Measurements from ENCODE around the gene NTN4. TPM values are rescaled to one million over a fixed set of nuclear protein-coding genes. Genes with fewer than 3 reads are reported as not detected.
"Not testable (repeated sequence)": the region's sequence is repeated elsewhere in the genome, so short reads cannot be mapped to it uniquely, and the experiment has no call there.

The NTN4 gene
- total RNA-seq, 1 donor from 2014 or later, result 136 TPM

- Histone ChIP-seq H3K4me1 (no peaks in the 10 kb centered on the region), H3K4me3 (no peak overlapping the region), H3K9me3 (no peaks in the 10 kb centered on the region), H3K36me3 (peaks cover 4% of the 10 kb centered on the region), H3K27ac (no peak overlapping the region), H3K27me3 (no peaks in the 10 kb centered on the region)
- DNase-seq, result no peak
- intact Hi-C loops (cut with DNase I), result no loop called here
- no peak for TF ChIP-seq CTCF (IDR thresholded peaks at IDR 0.05)
- no peak for ATAC-seq
These were observed 107.1 kb downstream of the NTN4 start for GRCh38 chr12:95683418-95683817.

GRCh38 chr12:95681210-95681765 is 109.3 kb downstream of the NTN4 start:
- H3K9me3 ChIP-seq, result no peaks in the 10 kb centered on the region
- H3K4me1 ChIP-seq, result no peaks in the 10 kb centered on the region
- no peak overlapping the region for H3K4me3 ChIP-seq
- no peak for TF ChIP-seq CTCF (IDR thresholded peaks at IDR 0.05)
- H3K27me3 ChIP-seq, result no peaks in the 10 kb centered on the region
- intact Hi-C loops (cut with DNase I), result no loop called here
- ATAC-seq (no peak), DNase-seq (no peak)
- peaks cover 4% of the 10 kb centered on the region for H3K36me3 ChIP-seq
- no peak overlapping the region for H3K27ac ChIP-seq

GRCh38 chr12:95678684-95679083 is 111.9 kb downstream of the NTN4 start:
- Histone ChIP-seq H3K27me3 (no peaks in the 10 kb centered on the region), H3K27ac (no peak overlapping the region), H3K9me3 (no peaks in the 10 kb centered on the region), H3K4me3 (no peak overlapping the region), H3K4me1 (no peaks in the 10 kb centered on the region), H3K36me3 (peaks cover 4% of the 10 kb centered on the region)
- ATAC-seq (no peak), DNase-seq (no peak)
- intact Hi-C loops (cut with DNase I), result no loop called here
- TF ChIP-seq CTCF (IDR thresholded peaks at IDR 0.05), result no peak

GRCh38 chr12:95677782-95678181 is 112.8 kb downstream of the NTN4 start:
- DNase-seq; H3K4me1 ChIP-seq; H3K27me3 ChIP-seq; intact Hi-C loops (cut with DNase I); H3K9me3 ChIP-seq; H3K36me3 ChIP-seq; H3K4me3 ChIP-seq; ATAC-seq; H3K27ac ChIP-seq: not testable (repeated sequence)

- Histone ChIP-seq H3K9me3 (no peaks in the 10 kb centered on the region), H3K36me3 (no peaks in the 10 kb centered on the region), H3K27me3 (no peaks in the 10 kb centered on the region), H3K27ac (no peak overlapping the region), H3K4me3 (no peak overlapping the region), H3K4me1 (no peaks in the 10 kb centered on the region)
- intact Hi-C loops (cut with DNase I), result no loop called here
- TF ChIP-seq CTCF (IDR thresholded peaks at IDR 0.05), result no peak
- ATAC-seq (no peak), DNase-seq (no peak)
These were observed 115.9 kb downstream of the NTN4 start for GRCh38 chr12:95674631-95675030.

- Histone ChIP-seq H3K27me3 (no peaks in the 10 kb centered on the region), H3K4me1 (no peaks in the 10 kb centered on the region), H3K27ac (no peak overlapping the region), H3K4me3 (no peak overlapping the region), H3K9me3 (no peaks in the 10 kb centered on the region), H3K36me3 (no peaks in the 10 kb centered on the region)
- intact Hi-C loops (cut with DNase I), result no loop called here
- DNase-seq (no peak), ATAC-seq (no peak)
- TF ChIP-seq CTCF (IDR thresholded peaks at IDR 0.05), result no peak
These were observed 116.4 kb downstream of the NTN4 start for GRCh38 chr12:95674163-95674562.

Data from upper lobe of right lung (tissue), 1 donor.